GM20000 (cell line): ENCODE data around the gene BCL2L14.

Experiments used
- DNase-seq: peaks from one replicate; pipeline ENCODE4 v3.0.0; 2012; ENCODE audit warnings: low spot score
- CTCF ChIP-seq: IDR thresholded peaks from 2 replicates; pipeline ENCODE4 v1.5.1; 2012; ENCODE audit warnings: mild to moderate bottlenecking, control low read depth; ENCODE audit errors: extremely low read depth, missing control alignments

BCL2L14 gene

GRCh38 chr12:12091071-12091470 lies 20.3 kb downstream of the BCL2L14 start:
- DNase-seq = no peak
- TF ChIP-seq CTCF = no peak

GRCh38 chr12:12091977-12092663 lies 21.4 kb downstream of the BCL2L14 start:
- TF ChIP-seq CTCF = no peak
- no peak for DNase-seq

GRCh38 chr12:12094481-12094880 lies 23.7 kb downstream of the BCL2L14 start:
- no peak for DNase-seq
- no peak for TF ChIP-seq CTCF

GRCh38 chr12:12095021-12095420 lies 24.3 kb downstream of the BCL2L14 start:
- no peak for DNase-seq
- TF ChIP-seq CTCF = no peak

GRCh38 chr12:12097891-12098690 lies 27.4 kb downstream of the BCL2L14 start:
- DNase-seq = no peak
- TF ChIP-seq CTCF = no peak

GRCh38 chr12:12098691-12099015 lies 27.9 kb downstream of the BCL2L14 start:
- no peak for DNase-seq
- no peak for TF ChIP-seq CTCF

GRCh38 chr12:12099102-12099501 lies 28.4 kb downstream of the BCL2L14 start:
- DNase-seq = no peak
- TF ChIP-seq CTCF = no peak
